Right atrium auricular region (tissue), 2 donors: ENCODE results near the gene DKKL1. TPM values are rescaled to one million over a fixed set of nuclear protein-coding genes. Genes with fewer than 3 reads are reported as not detected.

Experiments used
- DNase-seq: peaks from one replicate; pipeline ENCODE4 v3.0.0-alpha.2; 2019; ENCODE audit warnings: low spot score
- H3K27ac ChIP-seq, 2 donors: fragments of 200-600 bp; sonication (generic); 1 replicate in 1 of 2; 2 replicates in 1 of 2; pipeline ENCODE4 v1.5.1; 2016 to 2019
- H3K27me3 ChIP-seq, 2 donors: fragments of 200-600 bp; sonication (generic); one replicate each; pipeline versions ENCODE4 v1.5.1 to v1.6.0; 2017 to 2019
- H3K36me3 ChIP-seq: fragments of 200-600 bp; sonication (generic); one replicate; pipeline ENCODE4 v1.5.1; 2016
- H3K4me1 ChIP-seq, 2 donors: fragments of 200-600 bp; sonication (generic); one replicate each; pipeline versions ENCODE4 v1.5.1 to v1.6.0; 2017 to 2019
- H3K4me3 ChIP-seq, 2 donors: fragments of 200-600 bp; sonication (generic); 1 replicate in 1 of 2; 2 replicates in 1 of 2; pipeline ENCODE4 v1.5.1; 2017 to 2019; ENCODE audit warnings: mild to moderate bottlenecking in 1 of 2, moderate library complexity in 1 of 2
- H3K9me3 ChIP-seq, 2 donors: fragments of 200-600 bp; sonication (generic); one replicate each; pipeline ENCODE4 v1.5.1; 2019
- total RNA-seq, 2 donors: library from RNA; depleted of rRNA; stranded (reverse); fragments of >200 nt; gene quantifications; one replicate each; pipeline ENCODE4 v1.1.0, GENCODE V29; 2016
- TF ChIP-seq, protein P1 (sequence below), 2 donors: fragments of 200-600 bp; sonication (generic); IDR thresholded peaks; one replicate each; pipeline ENCODE4 v1.5.1; 2019; ENCODE audit warnings: antibody characterized with exemption in 2 of 2

Gene DKKL1
- total RNA-seq, 2 donors from 2014 or later, result not detected

DNA sequence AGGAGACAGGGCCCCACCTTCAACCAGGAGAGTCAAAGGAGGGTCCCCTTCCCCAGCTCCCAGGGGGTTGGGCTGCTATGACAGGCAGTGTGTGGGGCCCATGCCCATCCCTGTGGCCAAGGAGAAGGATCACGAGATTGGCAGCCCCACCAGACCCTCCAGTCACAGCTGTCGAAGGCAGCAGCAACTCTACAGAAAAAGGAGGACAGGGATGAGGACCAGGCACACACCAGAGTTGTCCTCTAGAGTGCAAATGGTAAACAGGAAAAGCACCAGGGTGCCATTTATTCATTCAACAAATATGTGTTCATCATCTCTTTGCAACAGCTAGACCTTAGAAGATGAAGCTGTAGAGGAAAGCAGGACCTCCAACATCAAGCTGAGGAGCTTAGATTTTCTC, 55.5 kb downstream of the DKKL1 start:
- DNase-seq, result no peak

GRCh38 chr19:49420227-49420626, 56.5 kb downstream of the DKKL1 start:
- H3K36me3 ChIP-seq, result no peaks in the 10 kb centered on the region
- H3K27ac ChIP-seq, result no peak overlapping the region
- H3K4me3 ChIP-seq, result no peak overlapping the region
- H3K9me3 ChIP-seq, result no peaks in the 10 kb centered on the region
- peaks cover 28 to 34% of the 10 kb centered on the region in 2 donors for H3K27me3 ChIP-seq
- H3K4me1 ChIP-seq, result peaks cover 0 to 28% of the 10 kb centered on the region in 2 donors
- TF ChIP-seq, protein P1, sequence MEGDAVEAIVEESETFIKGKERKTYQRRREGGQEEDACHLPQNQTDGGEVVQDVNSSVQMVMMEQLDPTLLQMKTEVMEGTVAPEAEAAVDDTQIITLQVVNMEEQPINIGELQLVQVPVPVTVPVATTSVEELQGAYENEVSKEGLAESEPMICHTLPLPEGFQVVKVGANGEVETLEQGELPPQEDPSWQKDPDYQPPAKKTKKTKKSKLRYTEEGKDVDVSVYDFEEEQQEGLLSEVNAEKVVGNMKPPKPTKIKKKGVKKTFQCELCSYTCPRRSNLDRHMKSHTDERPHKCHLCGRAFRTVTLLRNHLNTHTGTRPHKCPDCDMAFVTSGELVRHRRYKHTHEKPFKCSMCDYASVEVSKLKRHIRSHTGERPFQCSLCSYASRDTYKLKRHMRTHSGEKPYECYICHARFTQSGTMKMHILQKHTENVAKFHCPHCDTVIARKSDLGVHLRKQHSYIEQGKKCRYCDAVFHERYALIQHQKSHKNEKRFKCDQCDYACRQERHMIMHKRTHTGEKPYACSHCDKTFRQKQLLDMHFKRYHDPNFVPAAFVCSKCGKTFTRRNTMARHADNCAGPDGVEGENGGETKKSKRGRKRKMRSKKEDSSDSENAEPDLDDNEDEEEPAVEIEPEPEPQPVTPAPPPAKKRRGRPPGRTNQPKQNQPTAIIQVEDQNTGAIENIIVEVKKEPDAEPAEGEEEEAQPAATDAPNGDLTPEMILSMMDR (IDR thresholded peaks at IDR 0.05), result no peak
- DNase-seq, result no peak

More for the DNA sequence above, 55.5 kb downstream of the DKKL1 start:
- Histone ChIP-seq H3K36me3 (no peaks in the 10 kb centered on the region), H3K4me1 (peaks cover 0 to 28% of the 10 kb centered on the region in 2 donors), H3K4me3 (no peak overlapping the region), H3K9me3 (no peaks in the 10 kb centered on the region), H3K27me3 (peaks cover 19 to 26% of the 10 kb centered on the region in 2 donors), H3K27ac (no peak overlapping the region)
- TF ChIP-seq, protein P1 (IDR thresholded peaks at IDR 0.05), result no peak

DNA sequence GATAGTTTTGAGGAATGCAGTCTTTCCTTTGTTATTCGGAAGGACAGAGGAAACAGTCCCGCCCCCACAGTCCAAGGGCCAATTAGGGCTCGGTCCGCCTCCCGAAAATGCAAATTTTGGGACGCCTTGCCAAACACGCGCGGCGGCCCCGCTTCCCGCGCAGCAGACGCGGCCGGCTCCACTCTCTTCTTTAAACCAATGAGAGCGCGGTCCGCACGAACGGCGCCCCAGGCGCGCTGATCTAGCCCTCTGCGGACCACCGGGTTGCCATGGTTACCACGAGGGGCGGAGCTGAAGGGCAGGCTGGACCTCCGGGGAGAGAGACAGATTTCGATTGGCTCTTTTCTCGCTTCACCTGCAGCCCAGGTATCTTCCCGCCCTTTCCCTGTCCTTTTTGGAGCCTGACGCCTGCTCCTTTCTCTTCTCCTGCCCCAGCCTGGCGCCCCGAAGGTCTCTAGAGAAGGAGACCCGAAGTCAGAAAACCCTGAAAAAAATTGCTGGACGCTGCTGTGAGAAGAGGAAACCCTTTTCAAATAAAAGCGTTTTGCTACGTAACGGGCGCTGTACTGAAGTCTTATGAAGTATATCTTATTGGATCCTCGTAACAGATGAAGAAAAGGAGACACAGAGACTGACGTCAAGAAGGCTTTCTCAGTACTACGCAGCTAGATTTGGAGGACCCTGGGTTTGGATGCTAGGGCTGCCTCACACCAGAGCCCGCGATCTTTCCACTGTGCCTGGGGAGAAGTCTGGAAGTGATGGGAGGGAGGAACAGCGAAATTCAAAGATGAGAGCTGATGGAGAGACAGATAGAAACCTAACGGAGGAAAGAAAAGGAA, 57.6 kb downstream of the DKKL1 start:
- H3K27me3 ChIP-seq, result peaks cover 37 to 39% of the 10 kb centered on the region in 2 donors
- H3K27ac ChIP-seq, result no peak overlapping the region
- peak overlapping the region in 1 of 2 donors; percentile 20 for H3K4me3 ChIP-seq
- H3K36me3 ChIP-seq, result no peaks in the 10 kb centered on the region
- H3K9me3 ChIP-seq, result no peaks in the 10 kb centered on the region
- TF ChIP-seq, protein P1 (IDR thresholded peaks at IDR 0.05), result no peak
- H3K4me1 ChIP-seq, result peaks cover 0 to 31% of the 10 kb centered on the region in 2 donors
- peak; percentile 70 for DNase-seq

DNA sequence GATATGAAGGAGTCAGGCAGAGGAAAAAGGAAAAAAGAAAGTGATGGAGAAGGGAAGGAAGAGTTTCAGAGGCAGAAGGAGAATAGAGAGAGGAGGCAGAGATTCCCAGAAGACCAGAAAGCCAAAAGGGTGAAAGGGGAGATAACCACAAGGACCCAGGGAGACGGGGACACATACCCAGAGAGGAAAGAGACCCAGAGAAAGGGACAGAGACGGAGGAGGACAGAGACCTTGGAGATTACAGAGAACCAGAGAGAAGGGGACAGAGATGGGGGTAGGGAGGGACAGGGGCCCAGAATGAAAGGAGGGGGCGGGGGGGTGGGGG, 58.2 kb downstream of the DKKL1 start:
- TF ChIP-seq, protein P1 (IDR thresholded peaks at IDR 0.05), result no peak
- no peak for DNase-seq
- no peak overlapping the region for H3K4me3 ChIP-seq
- H3K4me1 ChIP-seq, result peaks cover 0 to 32% of the 10 kb centered on the region in 2 donors
- H3K9me3 ChIP-seq, result no peaks in the 10 kb centered on the region
- peaks cover 40 to 45% of the 10 kb centered on the region in 2 donors for H3K27me3 ChIP-seq
- no peak overlapping the region for H3K27ac ChIP-seq
- H3K36me3 ChIP-seq, result no peaks in the 10 kb centered on the region

- no peak for DNase-seq
- Histone ChIP-seq H3K4me3 (peak overlapping the region in 1 of 2 donors; percentile 35), H3K27me3 (peaks cover 41 to 52% of the 10 kb centered on the region in 2 donors), H3K27ac (no peak overlapping the region), H3K9me3 (no peaks in the 10 kb centered on the region), H3K36me3 (no peaks in the 10 kb centered on the region), H3K4me1 (peaks cover 0 to 32% of the 10 kb centered on the region in 2 donors)
- TF ChIP-seq, protein P1 (IDR thresholded peaks at IDR 0.05), result peak in 1 of 2 donors; percentile 62
Observed at GRCh38 chr19:49422407-49423070, 58.9 kb downstream of the DKKL1 start.
